Measurements from ENCODE around the gene SELENOV. TPM values are rescaled to one million over a fixed set of nuclear protein-coding genes. Genes with fewer than 3 reads are reported as not detected.
A peak's percentile ranks its signal among the peaks of the same experiment; 100 is the strongest.

SELENOV gene
- total and polyA plus RNA-seq, 9 of the 15 experiments (the other 6 are each of a cell fraction or from before 2014, with no cell fraction given) = 0.04 to 0.09 (median 0.06) TPM; not detected in 4

DNA sequence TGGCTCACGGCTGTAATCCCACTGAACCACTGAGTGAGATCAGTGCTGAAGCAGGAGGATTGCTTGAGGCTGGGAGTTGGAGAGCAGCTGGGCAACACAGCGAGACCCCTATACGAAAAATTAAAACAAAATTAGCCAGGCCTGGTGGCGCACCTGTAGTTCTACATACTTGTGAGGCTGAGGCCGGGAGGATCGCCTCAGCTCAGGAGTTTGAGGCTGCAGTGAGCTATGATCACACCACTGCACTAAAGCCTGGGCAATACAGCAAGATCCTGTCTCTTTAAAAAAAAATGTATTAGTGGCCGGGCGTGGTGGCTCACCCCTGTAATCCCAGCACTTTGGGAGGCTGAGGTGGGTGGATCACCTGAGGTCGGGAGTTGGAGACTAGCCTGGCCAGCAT lies 6.3 kb upstream of the SELENOV start:
- ChIA-PET POLR2A (interaction anchor here (0.7 to 1.6 kb wide), 4 partner anchors 10 to 73 kb away, joined by 3 to 5 read pairs (median 4); partner anchors contain the start of genes DLL3, RPS16 and TIMM50), CTCF (ENCODE audit: low intra/inter-chr PET ratio) (no interaction called here)
- DNase-seq (ENCODE audit: extremely low read depth in 1 of 4, low spot score in 3 of 4) = no peak
- Histone ChIP-seq H3K9me1 (ENCODE audit: control insufficient read depth, insufficient read depth, low read length) (no peaks in the 10 kb centered on the region), H3K36me3 (ENCODE audit: control insufficient read depth, insufficient read depth, low read length) (no peaks in the 10 kb centered on the region), H3K4me3 (no peak overlapping the region), H3K79me2 (ENCODE audit: control insufficient read depth, insufficient read depth, low read length) (no peaks in the 10 kb centered on the region), H4K20me1 (replicated peaks; ENCODE audit: control insufficient read depth, insufficient read depth, low read length) (no peaks in the 10 kb centered on the region), H3K9me3 (replicated peaks; ENCODE audit: control insufficient read depth, insufficient read depth, low read depth, low read length) (no peaks in the 10 kb centered on the region), H3K27ac (ENCODE audit: extremely low read depth, low read depth, low read length) (no peak overlapping the region), H3K27me3 (ENCODE audit: control insufficient read depth in 2 of 2, insufficient read depth in 2 of 2, low read length in 2 of 2) (no peaks in the 10 kb centered on the region), H3K4me1 (replicated peaks in 1 of 2; ENCODE audit: control insufficient read depth in 2 of 2, insufficient read depth in 2 of 2, low read length in 2 of 2) (peaks cover 9 to 28% of the 10 kb centered on the region in 2 experiments), H3K4me2 (ENCODE audit: insufficient read depth, low read length) (no peak overlapping the region), H2AFZ (ENCODE audit: low read depth, low read length) (no peak overlapping the region), H3K9ac (ENCODE audit: insufficient read depth in 1 of 2, low read depth in 2 of 2, low read length in 2 of 2) (no peak overlapping the region)
- no peak for ATAC-seq
- 72% methylated on average over 9 of the region's 9 CpGs for WGBS (ENCODE audit: insufficient coverage, low coverage, missing lambda C conversion rate)
- BruUV-seq (replicated peaks) = no TSS peak
- in situ Hi-C loops (cut with MboI) (no loop called here), intact Hi-C loops (cut with micrococcal nuclease) (no loop called here)
- TF ChIP-seq RBM25 (IDR thresholded peaks at IDR 0.05; ENCODE audit: low read depth, low read length, severe bottlenecking) = peak; percentile 22
- no peak for TF ChIP-seq SAFB (IDR thresholded peaks at IDR 0.05; ENCODE audit: borderline replicate concordance, low read depth, low read length)
- TF ChIP-seq BCOR (IDR thresholded peaks at IDR 0.05) = 0 out of 2 replicates have a peak, but pooled peaks have one; percentile 28
- TF ChIP-seq, protein P1, sequence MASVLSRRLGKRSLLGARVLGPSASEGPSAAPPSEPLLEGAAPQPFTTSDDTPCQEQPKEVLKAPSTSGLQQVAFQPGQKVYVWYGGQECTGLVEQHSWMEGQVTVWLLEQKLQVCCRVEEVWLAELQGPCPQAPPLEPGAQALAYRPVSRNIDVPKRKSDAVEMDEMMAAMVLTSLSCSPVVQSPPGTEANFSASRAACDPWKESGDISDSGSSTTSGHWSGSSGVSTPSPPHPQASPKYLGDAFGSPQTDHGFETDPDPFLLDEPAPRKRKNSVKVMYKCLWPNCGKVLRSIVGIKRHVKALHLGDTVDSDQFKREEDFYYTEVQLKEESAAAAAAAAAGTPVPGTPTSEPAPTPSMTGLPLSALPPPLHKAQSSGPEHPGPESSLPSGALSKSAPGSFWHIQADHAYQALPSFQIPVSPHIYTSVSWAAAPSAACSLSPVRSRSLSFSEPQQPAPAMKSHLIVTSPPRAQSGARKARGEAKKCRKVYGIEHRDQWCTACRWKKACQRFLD (CRISPR knock-in tag; IDR thresholded peaks at IDR 0.05) = no peak
- peak; percentile 92 for TF ChIP-seq ZNF121 (CRISPR knock-in tag; conservative IDR thresholded peaks at IDR 0.05)
- no peak for FAIRE-seq

Data from K562 (cell line).